ENCODE results near the gene SRGAP1. TPM values are rescaled to one million over a fixed set of nuclear protein-coding genes. Genes with fewer than 3 reads are reported as not detected.

SRGAP1 gene
- total and polyA plus RNA-seq, 9 donors = 2.8 to 17.9 (median 8.6) TPM

DNA sequence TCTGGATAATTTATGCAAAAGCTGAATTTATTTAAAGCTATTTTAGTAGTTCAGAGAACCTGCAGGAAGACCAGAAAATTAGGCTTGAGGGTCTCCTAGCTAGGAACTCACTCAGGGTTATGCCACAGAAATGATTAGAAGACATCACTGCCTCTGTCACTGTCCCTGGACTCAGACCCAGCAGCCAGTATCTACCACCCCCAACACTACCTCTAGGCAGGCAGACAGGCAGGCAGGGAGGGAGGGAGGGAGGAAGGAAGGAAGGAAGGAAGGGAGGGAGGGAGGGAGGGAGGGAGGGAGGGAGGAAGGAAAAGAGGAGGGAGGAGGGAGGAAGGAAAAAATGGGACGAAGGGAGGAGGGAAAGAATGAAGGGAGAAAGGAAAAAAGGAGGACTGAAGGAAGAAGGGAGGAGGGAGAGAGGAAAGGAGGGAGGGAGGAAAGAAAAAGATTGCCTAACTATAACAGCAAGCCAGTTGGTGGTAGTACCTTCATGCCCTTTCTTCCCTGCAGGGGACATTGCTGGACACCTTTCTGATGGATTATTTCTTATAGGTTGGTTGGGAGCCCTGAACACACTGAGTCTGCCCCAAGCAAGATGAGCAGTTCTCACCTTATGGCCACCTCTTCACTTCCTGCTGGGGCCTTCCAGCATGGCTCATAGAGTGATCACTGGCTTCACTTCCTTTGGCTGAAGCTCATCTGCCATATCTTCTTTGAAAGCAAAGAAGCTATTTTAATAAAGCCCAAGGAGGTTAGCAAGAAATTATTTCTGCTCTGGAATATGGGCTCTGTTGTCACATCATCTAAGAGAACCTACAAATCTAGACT is 327.9 kb downstream of the SRGAP1 start:
- H3K9me3 ChIP-seq = no peaks in the 10 kb centered on the region
- intact Hi-C loops (cut with DNase I) = no loop called here
- no peak for DNase-seq
- 54 to 66% (median 60%) methylated on average over 1 of the region's 1 CpG for WGBS, 3 donors
- H3K36me3 ChIP-seq = no peaks in the 10 kb centered on the region
- no peaks in the 10 kb centered on the region for H3K4me1 ChIP-seq (ENCODE audit: insufficient read depth)
- H3K27ac ChIP-seq = no peak overlapping the region
- no peak for TF ChIP-seq EP300 (IDR thresholded peaks at IDR 0.05)
- TF ChIP-seq, protein P1, sequence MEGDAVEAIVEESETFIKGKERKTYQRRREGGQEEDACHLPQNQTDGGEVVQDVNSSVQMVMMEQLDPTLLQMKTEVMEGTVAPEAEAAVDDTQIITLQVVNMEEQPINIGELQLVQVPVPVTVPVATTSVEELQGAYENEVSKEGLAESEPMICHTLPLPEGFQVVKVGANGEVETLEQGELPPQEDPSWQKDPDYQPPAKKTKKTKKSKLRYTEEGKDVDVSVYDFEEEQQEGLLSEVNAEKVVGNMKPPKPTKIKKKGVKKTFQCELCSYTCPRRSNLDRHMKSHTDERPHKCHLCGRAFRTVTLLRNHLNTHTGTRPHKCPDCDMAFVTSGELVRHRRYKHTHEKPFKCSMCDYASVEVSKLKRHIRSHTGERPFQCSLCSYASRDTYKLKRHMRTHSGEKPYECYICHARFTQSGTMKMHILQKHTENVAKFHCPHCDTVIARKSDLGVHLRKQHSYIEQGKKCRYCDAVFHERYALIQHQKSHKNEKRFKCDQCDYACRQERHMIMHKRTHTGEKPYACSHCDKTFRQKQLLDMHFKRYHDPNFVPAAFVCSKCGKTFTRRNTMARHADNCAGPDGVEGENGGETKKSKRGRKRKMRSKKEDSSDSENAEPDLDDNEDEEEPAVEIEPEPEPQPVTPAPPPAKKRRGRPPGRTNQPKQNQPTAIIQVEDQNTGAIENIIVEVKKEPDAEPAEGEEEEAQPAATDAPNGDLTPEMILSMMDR (IDR thresholded peaks at IDR 0.05) = no peak
- TF ChIP-seq POLR2A (IDR thresholded peaks at IDR 0.05) = no peak
- H3K27me3 ChIP-seq = no peaks in the 10 kb centered on the region
- H3K4me3 ChIP-seq = no peak overlapping the region

- TF ChIP-seq, protein P1 (IDR thresholded peaks at IDR 0.05) = no peak
- TF ChIP-seq POLR2A (IDR thresholded peaks at IDR 0.05) (no peak), EP300 (IDR thresholded peaks at IDR 0.05) (no peak)
These were observed 329.0 kb downstream of the SRGAP1 start for GRCh38 chr12:64173456-64173855.

GRCh38 chr12:64175254-64175945 is 330.9 kb downstream of the SRGAP1 start:
- no peak for DNase-seq
- TF ChIP-seq, protein P1 (IDR thresholded peaks at IDR 0.05) = no peak
- TF ChIP-seq EP300 (IDR thresholded peaks at IDR 0.05) (no peak), POLR2A (IDR thresholded peaks at IDR 0.05) (no peak)
- H3K4me3 ChIP-seq = no peak overlapping the region
- H3K27ac ChIP-seq = no peak overlapping the region
- no peaks in the 10 kb centered on the region for H3K36me3 ChIP-seq
- peaks cover 1% of the 10 kb centered on the region for H3K4me1 ChIP-seq (ENCODE audit: insufficient read depth)
- intact Hi-C loops (cut with DNase I) = no loop called here
- no peaks in the 10 kb centered on the region for H3K27me3 ChIP-seq
- WGBS, 3 donors = 86 to 89% (median 88%) methylated on average over 2 of the region's 2 CpGs
- H3K9me3 ChIP-seq = no peaks in the 10 kb centered on the region

More at GRCh38 chr12:64173456-64173855, 329.0 kb downstream of the SRGAP1 start:
- no peak overlapping the region for H3K27ac ChIP-seq
- H3K4me3 ChIP-seq = no peak overlapping the region
- H3K27me3 ChIP-seq = no peaks in the 10 kb centered on the region
- 78 to 83% (median 81%) methylated on average over 3 of the region's 3 CpGs for WGBS, 3 donors
- no peaks in the 10 kb centered on the region for H3K9me3 ChIP-seq
- H3K36me3 ChIP-seq = no peaks in the 10 kb centered on the region
- intact Hi-C loops (cut with DNase I) = no loop called here
- H3K4me1 ChIP-seq (ENCODE audit: insufficient read depth) = peaks cover 1% of the 10 kb centered on the region
- DNase-seq = no peak

DNA sequence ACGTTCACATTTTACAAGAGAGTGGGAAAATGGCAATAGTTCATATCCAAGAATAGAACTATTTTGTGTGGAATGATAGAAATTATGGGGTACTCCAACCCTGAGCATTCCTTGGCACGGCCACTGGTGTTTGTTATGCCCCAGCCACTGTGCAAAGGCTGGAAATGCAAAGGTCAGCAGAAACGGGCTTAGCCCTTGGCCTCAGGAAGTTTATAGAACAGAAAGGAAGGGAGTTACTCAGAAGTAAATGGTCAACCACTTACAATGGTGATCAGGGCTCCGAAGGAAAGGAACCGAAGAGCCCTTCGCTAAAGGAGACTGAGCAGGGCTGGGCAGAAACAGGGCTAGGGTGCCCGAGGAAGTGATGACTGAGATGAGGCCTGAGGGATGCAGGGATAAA is 332.5 kb downstream of the SRGAP1 start:
- Histone ChIP-seq H3K27ac (no peak overlapping the region), H3K27me3 (no peaks in the 10 kb centered on the region), H3K9me3 (no peaks in the 10 kb centered on the region), H3K4me3 (no peak overlapping the region), H3K4me1 (ENCODE audit: insufficient read depth) (peaks cover 1% of the 10 kb centered on the region), H3K36me3 (no peaks in the 10 kb centered on the region)
- DNase-seq = no peak
- intact Hi-C loops (cut with DNase I) = no loop called here
- WGBS, 3 donors = 64 to 71% (median 68%) methylated on average over 7 of the region's 7 CpGs
- TF ChIP-seq EP300 (IDR thresholded peaks at IDR 0.05) (no peak), POLR2A (IDR thresholded peaks at IDR 0.05) (no peak)
- TF ChIP-seq, protein P1 (IDR thresholded peaks at IDR 0.05) = no peak
